GM18502 (cell line): ENCODE measurements around the gene CERS1.

Source experiments
- ATAC-seq: cut with Tn5 transposase; IDR thresholded peaks from one replicate; pipeline ENCODE4 v1.9.1; 2021; ENCODE audit warnings: mild to moderate bottlenecking; ENCODE audit not compliant: unreplicated experiment, poor library complexity

Gene CERS1, protein sequence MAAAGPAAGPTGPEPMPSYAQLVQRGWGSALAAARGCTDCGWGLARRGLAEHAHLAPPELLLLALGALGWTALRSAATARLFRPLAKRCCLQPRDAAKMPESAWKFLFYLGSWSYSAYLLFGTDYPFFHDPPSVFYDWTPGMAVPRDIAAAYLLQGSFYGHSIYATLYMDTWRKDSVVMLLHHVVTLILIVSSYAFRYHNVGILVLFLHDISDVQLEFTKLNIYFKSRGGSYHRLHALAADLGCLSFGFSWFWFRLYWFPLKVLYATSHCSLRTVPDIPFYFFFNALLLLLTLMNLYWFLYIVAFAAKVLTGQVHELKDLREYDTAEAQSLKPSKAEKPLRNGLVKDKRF

DNA sequence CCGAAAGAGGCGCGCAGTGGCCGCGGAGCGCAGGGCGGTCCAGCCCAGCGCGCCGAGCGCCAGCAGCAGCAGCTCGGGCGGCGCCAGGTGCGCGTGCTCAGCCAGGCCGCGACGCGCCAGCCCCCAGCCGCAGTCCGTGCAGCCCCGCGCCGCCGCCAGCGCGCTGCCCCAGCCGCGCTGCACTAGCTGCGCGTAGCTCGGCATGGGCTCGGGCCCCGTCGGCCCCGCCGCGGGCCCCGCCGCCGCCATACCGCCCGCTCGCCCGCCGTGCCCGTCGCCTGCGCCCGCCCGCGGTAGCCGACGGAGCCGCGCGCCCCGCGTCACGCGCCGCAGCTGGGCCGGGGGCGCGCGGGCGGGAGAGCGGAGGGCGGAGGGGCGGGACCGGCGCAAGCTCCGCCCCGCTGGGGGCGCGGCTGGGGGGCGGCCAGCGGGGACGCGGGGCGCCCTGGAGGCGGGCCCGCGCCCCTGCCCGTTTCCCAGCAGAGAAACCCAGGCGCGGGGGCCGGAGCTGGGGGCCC, at the start of gene CERS1:
CERS1 (minus strand) TSS at position 335 of the 518 bp plus-strand sequence; CDS start at position 249, 86 bp downstream.
- ATAC-seq: no peak

DNA sequence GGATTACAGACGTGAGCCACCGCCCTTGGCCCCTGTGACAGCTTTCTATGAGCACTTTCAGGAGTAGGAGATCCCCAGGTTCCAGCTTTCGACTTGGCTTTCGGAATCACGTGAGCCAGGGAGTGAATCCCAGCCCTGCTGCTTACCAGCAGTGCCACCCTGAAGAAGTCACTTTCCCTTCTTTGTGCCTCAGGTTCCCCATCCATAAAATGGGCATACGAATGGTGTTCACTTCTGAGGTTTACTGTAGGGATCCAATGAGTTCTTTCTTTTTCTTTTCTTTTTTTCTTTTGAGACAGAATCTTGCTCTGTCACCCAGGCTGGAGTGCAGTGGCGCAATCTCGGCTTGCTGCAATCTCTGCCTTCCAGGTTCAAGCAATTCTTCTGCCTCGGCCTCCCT, 49.3 kb upstream of the CERS1 start:
- no peak for ATAC-seq

DNA sequence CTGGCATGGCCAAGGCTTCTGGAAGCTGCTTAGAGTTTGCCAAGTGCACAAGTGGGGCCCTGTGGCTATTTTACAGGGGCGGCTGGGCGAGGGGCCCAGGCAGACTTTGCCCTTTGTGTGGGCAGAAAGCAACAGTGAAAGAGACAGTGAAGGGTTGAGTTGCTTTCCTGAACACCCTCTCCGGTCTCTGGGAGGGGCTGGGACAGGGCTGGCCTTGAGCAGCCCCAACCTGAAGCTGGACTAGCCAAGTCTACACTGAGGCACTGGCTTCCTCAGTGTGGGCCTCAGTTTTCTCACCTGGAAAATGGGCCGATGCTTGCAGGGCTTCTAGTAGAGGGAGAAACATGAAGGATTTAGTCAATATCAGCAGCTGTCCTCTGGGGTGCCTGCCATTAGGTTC, 47.5 kb upstream of the CERS1 start:
- no peak for ATAC-seq

DNA sequence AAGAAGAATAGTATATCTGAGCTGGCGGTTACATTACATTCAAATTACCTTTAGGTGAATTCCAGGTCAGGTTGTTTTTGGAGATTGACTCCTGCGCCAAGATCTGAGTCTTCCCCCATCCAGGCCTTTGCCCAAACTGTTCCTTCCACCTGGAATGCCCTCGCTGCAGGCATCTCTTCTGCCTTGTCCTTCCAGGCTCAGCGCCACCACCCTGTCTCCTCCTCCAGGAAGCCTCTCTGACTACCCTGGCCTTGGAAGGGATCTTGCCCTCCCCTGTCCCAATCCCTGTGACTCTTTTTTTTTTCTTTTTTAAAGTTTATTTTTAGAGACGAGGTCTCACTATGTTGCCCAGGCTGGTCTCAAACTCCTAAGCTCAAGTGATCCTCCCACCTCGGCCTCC, 46.7 kb upstream of the CERS1 start:
- ATAC-seq: no peak

DNA sequence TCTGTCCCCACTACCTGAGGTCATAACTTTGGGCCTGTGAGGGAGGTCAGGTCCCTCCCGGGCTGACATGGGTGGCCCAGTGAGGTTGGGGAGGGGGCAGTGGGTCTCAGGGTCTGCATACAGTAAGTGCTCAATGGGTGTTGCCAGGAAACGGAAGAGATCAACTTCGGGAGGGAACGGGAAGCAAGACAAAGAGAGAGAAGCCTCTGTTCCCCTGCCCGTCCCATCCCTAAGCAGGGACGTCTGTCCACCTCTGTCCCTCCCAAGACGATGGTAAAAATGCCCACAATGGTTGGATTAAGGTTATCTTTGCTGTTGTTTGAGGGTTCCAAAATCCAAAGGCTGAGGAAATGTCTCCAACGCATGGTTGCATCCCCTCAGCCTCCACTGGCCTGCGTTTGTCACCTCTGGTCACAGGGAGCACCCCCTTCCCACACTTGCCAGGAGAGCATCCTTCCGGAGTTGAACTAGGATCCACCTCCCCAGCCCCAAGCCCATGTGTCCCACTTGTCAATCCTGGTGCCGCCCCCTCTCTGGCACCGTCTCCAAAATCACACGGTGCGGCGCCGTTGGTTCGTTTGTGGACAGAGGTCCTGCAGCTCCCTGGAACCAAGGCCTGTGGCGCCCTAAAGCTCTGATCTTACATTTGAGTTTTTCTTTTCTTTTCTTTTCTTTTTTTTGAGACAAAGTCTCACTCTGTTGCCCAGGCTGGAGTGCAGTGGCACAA, 45.8 kb upstream of the CERS1 start:
- ATAC-seq: no peak

DNA sequence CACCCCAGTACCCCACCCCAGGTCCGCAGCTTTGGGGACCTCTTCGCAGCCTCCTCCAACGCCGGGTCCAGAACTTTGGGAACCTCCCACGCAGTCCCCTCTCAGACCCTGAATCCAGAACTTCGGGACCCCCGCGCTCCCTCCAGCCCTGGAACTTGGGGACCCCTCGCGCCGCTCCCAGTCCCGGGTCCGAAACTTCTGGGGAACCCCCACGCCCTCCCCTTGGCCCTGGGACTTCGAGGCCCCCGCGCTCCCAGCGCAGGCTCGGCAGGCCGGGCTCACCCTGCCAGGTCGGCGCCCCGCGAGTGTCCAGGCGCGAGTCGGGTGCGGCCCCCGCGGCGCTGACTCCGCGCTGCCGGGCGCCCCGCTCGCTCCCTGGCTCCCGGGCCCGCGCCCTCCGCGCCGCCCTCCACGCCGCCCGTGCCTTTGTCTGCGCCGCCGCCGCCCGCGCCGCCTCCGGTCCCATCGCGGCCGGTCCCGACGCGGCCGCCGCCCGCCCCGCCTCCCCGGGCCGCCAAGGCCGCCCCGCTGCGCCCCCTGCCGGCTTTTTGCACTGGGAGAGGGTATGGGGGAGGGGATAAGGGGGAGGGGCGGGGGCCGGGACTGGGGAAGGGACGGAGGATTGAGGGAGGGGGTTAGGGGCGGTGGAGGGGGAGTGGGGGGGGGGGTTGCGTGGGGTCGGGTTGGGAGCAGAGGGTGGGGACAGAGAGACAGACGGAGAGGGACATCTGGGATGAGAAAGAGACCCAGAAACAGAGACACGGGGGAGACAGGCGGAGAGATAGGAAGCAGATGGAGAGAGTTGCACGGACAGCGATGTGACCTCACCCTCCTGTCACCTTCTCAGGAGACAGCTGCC, 45.0 kb upstream of the CERS1 start, which contains the start of gene HOMER3:
HOMER3 (minus strand) TSS at position 449 of the 859 bp plus-strand sequence. CDS start 2,235 bp downstream, outside the sequence.
- no peak for ATAC-seq

DNA sequence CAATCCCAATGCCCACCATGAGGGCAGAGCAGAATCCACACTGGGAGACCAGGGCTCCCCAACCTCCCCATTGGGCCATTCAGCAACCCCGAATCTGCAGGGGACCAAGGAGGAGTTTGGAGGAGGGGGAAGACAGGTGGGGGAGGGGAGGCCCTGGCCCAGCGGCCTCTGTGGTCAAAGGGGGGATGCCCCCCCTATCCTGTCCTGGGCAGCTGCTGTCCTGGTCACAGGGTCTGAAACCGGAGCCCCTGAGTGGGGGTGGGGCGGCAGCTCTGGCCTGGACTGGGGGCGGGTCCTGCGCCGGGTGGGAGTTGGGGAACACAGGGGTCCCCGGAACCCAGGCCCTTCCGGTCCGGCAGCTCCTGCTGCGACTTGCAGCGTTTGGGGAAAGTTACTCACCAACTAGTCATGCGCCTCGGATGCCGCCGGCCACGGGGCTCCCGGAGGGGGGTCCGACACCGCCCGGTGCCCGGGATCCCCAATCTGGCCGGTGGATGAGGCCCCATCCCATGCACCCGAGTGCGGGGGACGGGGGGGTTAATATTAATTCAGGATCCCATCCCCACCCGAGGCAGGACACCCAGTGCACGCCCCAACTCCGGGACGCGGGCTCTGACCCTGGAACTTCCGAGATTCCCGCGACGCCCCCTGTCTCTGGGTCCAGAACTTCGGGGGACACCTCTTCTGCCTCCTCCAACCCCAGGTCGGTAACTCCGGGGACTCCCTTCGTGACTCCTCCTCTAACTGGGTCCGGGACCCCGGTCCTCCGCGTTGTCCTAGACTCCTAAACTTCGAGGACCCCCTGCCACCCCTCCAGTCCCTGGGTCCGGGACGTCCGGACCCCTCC, 44.2 kb upstream of the CERS1 start:
- no peak for ATAC-seq

DNA sequence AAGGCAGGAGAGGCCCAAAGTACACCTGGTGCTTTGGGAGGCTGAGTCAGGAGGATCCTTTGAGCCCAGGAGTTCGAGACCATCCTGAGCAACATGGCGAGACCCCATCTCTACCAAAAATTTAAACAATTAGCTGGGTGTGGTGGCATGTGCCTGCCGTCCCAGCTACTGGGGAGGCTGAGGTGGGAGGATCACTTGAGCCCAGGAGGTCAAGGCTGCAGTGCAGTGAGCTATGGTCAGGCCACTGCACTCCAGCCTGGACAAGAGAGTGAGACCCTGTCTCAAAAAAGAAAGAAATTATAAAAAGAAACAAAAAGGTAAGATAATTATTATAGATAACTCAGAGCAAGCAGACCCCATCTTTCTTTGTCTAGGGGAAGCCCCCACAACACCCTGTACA, 43.2 kb upstream of the CERS1 start:
- ATAC-seq: no peak

DNA sequence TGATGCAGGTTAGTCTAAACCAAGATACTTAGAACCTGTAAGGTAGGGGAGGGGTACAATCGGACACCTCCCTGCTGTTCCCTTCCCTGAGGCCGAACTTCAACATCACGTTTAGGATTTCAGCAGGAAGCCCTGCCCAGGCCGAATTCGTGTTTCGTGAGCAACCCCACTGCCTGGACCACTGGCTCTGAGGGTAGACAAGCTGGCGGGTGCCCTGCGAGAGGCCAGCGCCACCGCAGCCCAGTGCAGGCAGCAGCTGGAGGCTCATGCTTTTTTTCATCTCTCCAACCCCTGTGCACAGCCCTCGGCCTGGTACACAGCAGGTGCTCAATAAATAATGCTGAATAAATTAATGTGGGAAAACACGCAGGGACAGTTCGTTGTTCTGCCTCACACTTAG, 37.3 kb upstream of the CERS1 start:
- no peak for ATAC-seq

DNA sequence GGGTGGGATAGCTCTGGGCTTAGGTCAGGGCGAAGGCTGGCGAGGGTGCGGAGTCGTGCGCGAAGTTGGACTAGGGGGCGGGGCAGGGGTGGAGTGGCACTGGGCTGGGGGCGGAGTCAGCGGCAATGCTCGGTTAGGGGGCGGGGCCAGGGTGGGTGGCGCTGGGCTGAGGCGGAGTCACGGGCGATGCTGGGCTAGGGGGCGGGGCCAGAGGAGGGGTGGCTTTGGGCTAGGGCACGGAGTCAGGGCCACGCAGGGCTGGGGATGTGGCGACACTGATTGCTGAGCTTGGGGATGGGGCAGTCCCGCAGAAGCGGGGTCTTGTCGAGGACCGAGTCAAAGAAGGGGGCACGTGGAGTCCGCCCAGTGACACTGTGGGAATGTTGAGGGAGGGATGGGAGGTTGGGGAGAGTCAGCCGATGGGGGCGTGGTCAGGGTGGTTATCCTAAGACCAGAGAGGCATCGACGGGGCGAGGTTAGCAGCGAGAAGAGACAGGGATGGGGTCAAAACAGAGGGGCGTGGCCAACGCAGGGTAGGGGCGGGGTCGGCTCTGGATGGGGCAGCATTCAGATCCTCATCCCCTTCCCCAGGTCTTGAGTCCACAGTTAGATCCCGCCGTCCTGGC, 36.4 kb upstream of the CERS1 start:
- ATAC-seq: no peak

DNA sequence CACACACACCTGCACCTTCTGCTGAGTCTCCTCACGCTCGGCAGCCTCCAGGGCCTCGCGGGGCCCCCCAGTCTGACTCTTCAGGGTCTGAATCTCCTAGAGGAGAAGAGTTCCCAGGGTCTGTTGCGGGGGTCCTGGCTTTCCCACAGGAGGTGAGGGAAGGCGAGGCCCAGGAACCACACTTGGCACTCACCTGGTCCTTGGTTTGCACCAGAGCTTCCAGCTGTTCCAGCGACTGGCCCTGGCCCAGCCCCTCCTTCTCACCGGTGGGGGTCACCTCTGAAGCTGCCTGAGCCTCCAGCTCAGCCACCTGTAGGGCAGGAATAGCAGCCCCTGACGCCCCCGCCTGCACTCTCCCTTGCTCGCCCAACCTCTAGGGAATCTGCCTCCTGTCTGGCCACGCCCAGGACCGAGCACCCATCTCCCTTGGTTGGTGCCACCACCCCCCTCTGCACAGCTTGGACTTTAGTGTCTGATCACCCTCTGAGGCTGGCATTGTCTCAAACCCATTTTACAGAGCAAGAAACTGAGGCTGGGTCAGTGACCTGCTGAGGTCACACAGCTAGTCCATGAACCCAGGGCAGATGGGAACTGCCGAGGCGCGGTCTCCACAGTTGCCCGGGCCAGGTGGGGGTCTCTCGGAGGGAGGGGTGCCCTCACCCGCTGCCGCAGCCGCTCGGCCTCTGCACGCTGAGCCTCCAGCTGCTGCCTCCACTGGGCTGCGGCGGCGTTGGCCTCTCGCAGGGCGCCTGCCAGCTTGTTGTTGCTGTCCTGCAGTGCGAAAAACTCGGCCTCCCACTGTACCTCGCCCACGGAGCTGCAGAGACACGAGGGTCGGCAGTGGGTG, 35.6 kb upstream of the CERS1 start:
- no peak for ATAC-seq

DNA sequence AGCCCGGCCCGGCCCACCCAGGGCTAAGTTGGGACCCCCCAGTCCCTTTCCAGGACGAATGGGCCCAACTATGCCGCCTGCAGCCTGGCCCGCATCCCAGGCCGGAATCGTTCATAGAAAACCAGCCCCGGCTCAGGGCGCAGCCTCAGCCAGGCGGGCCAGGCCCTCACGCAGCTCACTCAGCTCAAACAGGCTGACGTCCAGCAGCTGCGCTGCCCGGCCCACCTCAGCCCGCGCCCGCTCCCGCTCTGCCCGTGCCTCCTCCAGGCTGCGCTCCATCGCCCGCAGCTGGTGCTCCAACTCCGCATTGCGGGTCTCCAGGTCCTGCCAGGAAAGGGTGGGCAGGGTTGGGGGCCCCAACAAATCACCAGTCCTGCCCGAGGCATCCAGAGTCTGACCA, 33.4 kb upstream of the CERS1 start:
- no peak for ATAC-seq

DNA sequence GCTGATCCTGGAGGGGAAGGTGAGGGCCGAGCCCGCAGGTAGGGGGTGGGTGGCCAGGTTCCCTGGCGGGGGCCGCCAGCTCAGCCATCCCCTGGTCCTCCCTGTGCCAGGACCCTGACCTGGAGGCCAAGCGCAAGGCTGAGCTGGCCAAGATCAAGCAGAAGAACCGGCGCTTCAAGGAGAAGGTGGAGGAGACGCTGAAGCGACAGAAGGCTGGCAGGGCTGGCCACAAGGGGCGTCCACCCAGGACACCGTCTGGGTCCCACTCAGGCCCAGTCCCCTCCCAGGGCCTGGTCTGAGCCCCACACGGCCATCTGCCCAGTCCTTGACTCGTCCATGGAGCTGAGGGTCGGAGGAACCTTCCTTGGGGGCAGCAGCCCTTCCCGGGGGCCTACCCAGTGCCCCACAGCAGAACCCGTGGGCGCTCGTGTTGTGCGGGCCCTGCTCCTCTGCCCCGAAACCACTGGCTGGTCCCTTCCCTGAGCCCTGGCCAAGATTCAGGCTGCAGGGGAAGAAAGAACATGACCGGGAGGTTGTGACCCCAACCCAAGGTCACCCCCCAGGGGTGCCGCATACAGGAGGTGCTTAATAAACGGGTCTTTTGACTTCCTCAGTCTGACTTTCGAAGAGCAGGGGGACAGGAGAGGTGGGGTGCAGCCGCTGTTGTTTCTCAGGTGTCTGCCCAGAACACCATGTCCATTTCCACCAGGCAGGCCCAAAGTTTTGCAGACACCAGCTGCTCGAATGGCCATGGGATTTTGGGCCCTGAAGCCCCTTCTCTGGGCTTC, 32.3 kb upstream of the CERS1 start:
- no peak for ATAC-seq

DNA sequence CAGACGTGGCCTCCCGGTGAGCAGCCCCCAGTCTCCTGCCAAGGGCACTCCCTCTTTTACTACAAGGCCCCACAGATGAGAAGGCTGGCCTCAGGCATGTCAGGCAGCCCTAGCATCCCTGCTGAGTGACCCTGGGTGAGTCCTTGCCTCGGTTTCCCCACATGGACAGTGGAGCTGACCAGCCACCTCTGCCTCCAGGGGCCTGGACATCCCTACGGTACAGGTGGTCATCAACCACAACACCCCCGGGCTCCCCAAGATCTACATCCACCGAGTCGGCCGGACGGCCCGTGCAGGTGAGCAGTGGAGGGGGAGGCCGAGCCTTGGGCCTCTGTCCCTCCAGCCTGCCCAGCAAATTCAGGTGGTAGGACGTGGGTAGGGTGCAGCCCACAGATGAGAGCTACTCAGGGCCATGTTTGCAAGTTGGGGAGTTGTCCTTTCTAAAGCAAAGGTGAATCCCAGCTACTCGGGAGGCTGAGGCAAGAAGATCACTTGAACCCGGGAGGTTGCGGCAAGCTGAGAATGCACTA, 28.8 kb upstream of the CERS1 start:
- no peak for ATAC-seq

DNA sequence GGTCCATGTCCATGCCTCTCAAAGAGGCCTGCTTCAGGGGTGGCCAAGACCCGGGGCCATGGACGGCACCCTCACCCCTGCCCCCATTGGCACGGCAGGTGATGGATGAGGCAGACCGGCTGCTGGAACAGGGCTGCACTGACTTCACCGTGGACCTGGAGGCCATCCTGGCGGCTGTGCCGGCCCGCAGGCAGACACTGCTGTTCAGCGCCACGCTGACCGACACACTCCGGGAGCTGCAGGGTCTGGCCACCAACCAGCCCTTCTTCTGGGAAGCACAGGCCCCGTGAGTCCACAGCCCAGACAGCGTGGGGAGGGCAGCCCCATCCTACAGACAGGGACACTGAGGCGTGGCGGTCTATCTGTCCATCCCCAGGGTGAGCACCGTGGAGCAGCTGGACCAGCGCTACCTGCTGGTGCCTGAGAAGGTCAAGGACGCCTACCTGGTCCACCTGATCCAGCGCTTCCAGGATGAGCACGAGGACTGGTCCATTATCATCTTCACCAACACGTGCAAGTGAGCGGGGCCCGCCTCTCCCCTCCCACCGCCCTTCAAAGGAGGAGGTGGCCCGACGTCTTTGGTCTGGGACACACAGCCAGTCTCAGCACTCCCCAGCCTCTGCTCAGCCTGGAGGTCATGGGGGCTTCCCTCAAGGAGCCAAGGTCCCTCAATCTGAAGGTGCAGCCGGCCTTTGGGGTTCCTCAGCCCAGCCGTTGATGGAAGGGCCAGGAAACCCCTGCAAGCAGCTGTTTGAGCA, 26.4 kb upstream of the CERS1 start:
- ATAC-seq: no peak

DNA sequence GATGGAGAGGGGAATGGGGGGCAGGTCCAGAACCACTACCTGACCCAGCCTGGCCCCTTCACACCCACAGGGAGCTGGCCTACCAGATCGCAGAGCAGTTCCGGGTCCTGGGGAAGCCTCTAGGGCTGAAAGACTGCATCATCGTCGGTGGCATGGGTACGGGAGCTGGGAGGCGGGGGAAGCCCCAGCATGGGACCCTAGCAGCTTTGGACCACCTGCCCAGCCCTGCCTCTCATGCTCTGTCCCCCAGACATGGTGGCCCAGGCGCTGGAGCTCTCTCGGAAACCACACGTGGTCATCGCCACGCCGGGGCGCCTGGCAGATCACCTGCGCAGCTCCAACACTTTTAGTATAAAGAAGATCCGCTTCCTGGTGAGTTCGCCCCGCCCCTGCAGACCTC, 25.6 kb upstream of the CERS1 start:
- ATAC-seq: no peak

DNA sequence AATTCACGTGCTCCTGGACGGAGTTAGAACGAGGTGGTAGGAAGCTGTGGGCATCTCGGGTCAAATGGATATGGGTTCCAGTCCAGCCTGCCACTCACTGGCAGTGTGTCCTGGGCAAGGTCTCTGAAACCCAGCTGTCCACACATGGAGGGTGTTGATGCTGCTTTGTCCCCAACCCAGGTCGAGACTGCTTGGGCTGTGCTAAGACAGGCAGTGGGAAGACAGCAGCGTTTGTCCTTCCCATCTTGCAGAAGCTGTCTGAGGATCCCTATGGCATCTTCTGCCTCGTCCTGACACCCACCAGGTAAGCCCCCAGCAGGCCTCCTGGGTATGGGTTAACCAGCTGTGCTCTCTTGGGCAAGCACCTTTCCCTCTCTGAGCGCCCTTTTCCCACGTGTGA, 24.4 kb upstream of the CERS1 start:
- ATAC-seq: no peak
